WTC11 (cell line): ENCODE results near the gene CFAP299. TPM values are rescaled to one million over a fixed set of nuclear protein-coding genes. Genes with fewer than 3 reads are reported as not detected.

Experiments used
- ATAC-seq: fragments of 200-7000 bp; cut with Tn5 transposase; 2 replicates; pipeline ENCODE4 v1.10.0; 2021; ENCODE audit warnings: mild to moderate bottlenecking, moderate library complexity
- CTCF ChIA-PET: fragments of 300-600 bp; sonication (Branson Sonifier 250); formaldehyde crosslinking; loops from one replicate; lab custom pipeline; 2021; ENCODE audit warnings: antibody characterized with exemption; lab: Charles Lee
- POLR2A ChIA-PET: fragments of 350-600 bp; sonication (Branson Sonifier 250); formaldehyde crosslinking; loops from one replicate; lab custom pipeline; 2021; ENCODE audit warnings: antibody characterized with exemption; lab: Charles Lee
- DNase-seq: peaks from one replicate; pipeline ENCODE4 v3.0.0; 2021; ENCODE audit warnings: low spot score
- H3K27ac Mint-ChIP-seq: 2 replicates; pipeline ENCODE4 v1.8.0; 2021; ENCODE audit warnings: mixed read lengths
- H3K27me3 Mint-ChIP-seq: 2 replicates; pipeline ENCODE4 v1.8.0; 2021; ENCODE audit warnings: low read depth, mild to moderate bottlenecking, moderate library complexity, mixed read lengths
- H3K36me3 Mint-ChIP-seq: 2 replicates; pipeline ENCODE4 v1.8.0; 2021; ENCODE audit warnings: mixed read lengths
- H3K4me1 Mint-ChIP-seq: 2 replicates; pipeline ENCODE4 v1.8.0; 2022; ENCODE audit warnings: mixed read lengths
- H3K4me3 Mint-ChIP-seq: 2 replicates; pipeline ENCODE4 v1.8.0; 2021; ENCODE audit warnings: mild to moderate bottlenecking, moderate library complexity, mixed read lengths
- H3K9me3 Mint-ChIP-seq: 2 replicates; pipeline ENCODE4 v1.8.0; 2021; ENCODE audit warnings: mixed read lengths
- ATF1 ChIP-seq: sonication (generic); formaldehyde crosslinking; IDR thresholded peaks from 2 replicates; pipeline ENCODE4 v1.8.1; 2023; ENCODE audit warnings: mild to moderate bottlenecking, moderate library complexity, missing genetic modification reagents
- ELF4 ChIP-seq: sonication (generic); formaldehyde crosslinking; IDR thresholded peaks from 2 replicates; pipeline ENCODE4 v1.8.1; 2022; ENCODE audit warnings: low read depth, mild to moderate bottlenecking, moderate library complexity, missing genetic modification reagents
- ESRRA ChIP-seq: sonication (generic); formaldehyde crosslinking; IDR thresholded peaks from 2 replicates; pipeline ENCODE4 v1.8.1; 2022; ENCODE audit warnings: mild to moderate bottlenecking, missing genetic modification reagents, borderline replicate concordance
- HMGXB4 ChIP-seq: sonication (generic); formaldehyde crosslinking; IDR thresholded peaks from 2 replicates; pipeline ENCODE4 v1.8.1; 2023; ENCODE audit warnings: mild to moderate bottlenecking, moderate library complexity, missing genetic modification reagents
- JUN ChIP-seq: sonication (generic); formaldehyde crosslinking; IDR thresholded peaks from 2 replicates; pipeline ENCODE4 v1.8.0; 2023; ENCODE audit warnings: mild to moderate bottlenecking, missing genetic modification reagents
- MLX ChIP-seq: sonication (generic); formaldehyde crosslinking; IDR thresholded peaks from 2 replicates; pipeline ENCODE4 v1.8.1; 2023; ENCODE audit warnings: mild to moderate bottlenecking, missing genetic modification reagents, moderate library complexity
- NFATC4 ChIP-seq: fragments of 250-450 bp; sonication (Bioruptor Pico); IDR thresholded peaks from 2 replicates; pipeline ENCODE4 v1.9.0; 2021; ENCODE audit warnings: mild to moderate bottlenecking
- NR1H2 ChIP-seq: sonication (generic); formaldehyde crosslinking; IDR thresholded peaks from 2 replicates; pipeline ENCODE4 v1.9.0; 2021; ENCODE audit warnings: mild to moderate bottlenecking, moderate library complexity, missing genetic modification reagents
- NR3C1 ChIP-seq: sonication (generic); formaldehyde crosslinking; conservative IDR thresholded peaks from 2 replicates; pipeline ENCODE4 v1.8.1; 2023; ENCODE audit warnings: low read depth, mild to moderate bottlenecking, missing genetic modification reagents
- PREB ChIP-seq: sonication (generic); formaldehyde crosslinking; IDR thresholded peaks from 2 replicates; pipeline ENCODE4 v1.8.1; 2022; ENCODE audit warnings: mild to moderate bottlenecking, missing genetic modification reagents, moderate library complexity, borderline replicate concordance
- RELA ChIP-seq: sonication (generic); formaldehyde crosslinking; IDR thresholded peaks from 2 replicates; pipeline ENCODE4 v1.8.1; 2022; ENCODE audit warnings: missing genetic modification reagents, mild to moderate bottlenecking, borderline replicate concordance
- SMAD3 ChIP-seq: sonication (generic); formaldehyde crosslinking; IDR thresholded peaks from 2 replicates; pipeline ENCODE4 v1.8.0; 2022; ENCODE audit warnings: missing genetic modification reagents, mild to moderate bottlenecking, borderline replicate concordance
- USF1 ChIP-seq: sonication (generic); formaldehyde crosslinking; IDR thresholded peaks from 2 replicates; pipeline ENCODE4 v1.8.0; 2022; ENCODE audit warnings: mild to moderate bottlenecking, missing genetic modification reagents
- USF2 ChIP-seq: sonication (generic); formaldehyde crosslinking; IDR thresholded peaks from 2 replicates; pipeline ENCODE4 v1.8.1; 2023; ENCODE audit warnings: mild to moderate bottlenecking, missing genetic modification reagents, moderate library complexity
- ZNF138 ChIP-seq: sonication (generic); formaldehyde crosslinking; conservative IDR thresholded peaks from 2 replicates; pipeline ENCODE4 v1.8.1; 2022; ENCODE audit warnings: mild to moderate bottlenecking, moderate library complexity, missing genetic modification reagents
- ZNF232 ChIP-seq: sonication (generic); formaldehyde crosslinking; IDR thresholded peaks from 2 replicates; pipeline ENCODE4 v1.8.0; 2022; ENCODE audit warnings: mild to moderate bottlenecking, missing genetic modification reagents
- ZNF263 ChIP-seq: sonication (generic); formaldehyde crosslinking; IDR thresholded peaks from 2 replicates; pipeline ENCODE4 v1.8.1; 2022; ENCODE audit warnings: low read depth, mild to moderate bottlenecking, moderate library complexity, missing genetic modification reagents
- ZNF671 ChIP-seq: fragments of 250-450 bp; sonication (Bioruptor Pico); IDR thresholded peaks from 2 replicates; pipeline ENCODE4 v1.8.0; 2021; ENCODE audit warnings: mild to moderate bottlenecking
- total RNA-seq: library from RNA; stranded (reverse); gene quantifications from 3 replicates; pipeline ENCODE4 v1.2.3, GENCODE V29; 2021
- TF ChIP-seq, protein P1 (sequence below): sonication (generic); formaldehyde crosslinking; IDR thresholded peaks from 2 replicates; pipeline ENCODE4 v1.8.0; 2022; ENCODE audit warnings: missing genetic modification reagents
- TF ChIP-seq, protein P2 (sequence below): sonication (generic); formaldehyde crosslinking; conservative IDR thresholded peaks from 2 replicates; pipeline ENCODE4 v1.8.1; 2023; ENCODE audit warnings: mild to moderate bottlenecking, low read depth, missing genetic modification reagents, moderate library complexity
- TF ChIP-seq, protein P3 (sequence below): sonication (generic); formaldehyde crosslinking; IDR thresholded peaks from 2 replicates; pipeline ENCODE4 v1.8.0; 2023; ENCODE audit warnings: missing genetic modification reagents

Gene CFAP299
- total RNA-seq, 1 experiment from 2014 or later: not detected

DNA sequence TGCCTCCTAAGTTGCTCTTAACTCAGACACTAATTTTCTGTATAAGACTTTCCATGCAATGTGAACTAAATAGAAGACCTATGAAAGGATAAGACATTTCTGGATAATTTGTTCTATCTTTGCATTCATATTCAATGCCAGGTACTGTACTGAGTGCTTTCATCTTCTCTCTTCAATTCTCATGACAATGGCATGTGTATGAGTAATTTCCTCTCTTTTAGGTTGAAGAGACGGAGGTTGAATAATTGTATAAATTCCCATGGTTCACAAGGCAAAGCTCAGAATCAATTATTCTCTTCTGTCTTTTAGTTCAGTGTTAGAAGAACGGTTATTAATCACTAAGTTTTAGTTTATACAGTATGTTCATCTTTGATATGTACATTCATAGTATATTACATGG is 29.3 kb upstream of the CFAP299 start (continued):
- TF ChIP-seq USF1 (no peak), NFATC4 (no peak), ZNF138 (no peak), ESRRA (CRISPR knock-in tag) (no peak), MLX (CRISPR knock-in tag) (no peak), ELF4 (CRISPR knock-in tag) (no peak), SMAD3 (CRISPR knock-in tag) (no peak), USF2 (CRISPR knock-in tag) (no peak)

- DNase-seq (no peak), ATAC-seq (no peak)
- no peaks in the 10 kb centered on the region for H3K36me3 Mint-ChIP-seq
- peaks cover 43% of the 10 kb centered on the region for H3K4me1 Mint-ChIP-seq
- no peak overlapping the region for H3K27ac Mint-ChIP-seq
- CTCF ChIA-PET: interaction anchor here (1.6 kb wide), 1 partner anchor 28 kb away, joined by 10 read pairs; the partner anchor contains the start of gene CFAP299
- no peaks in the 10 kb centered on the region; the same call in 1 of the 2 replicates for H3K27me3 Mint-ChIP-seq
- H3K9me3 Mint-ChIP-seq: peaks cover 4% of the 10 kb centered on the region
- POLR2A ChIA-PET: no interaction called here
- TF ChIP-seq ZNF263 (CRISPR knock-in tag): no peak
- TF ChIP-seq ELF4 (CRISPR knock-in tag): no peak
- no peak for TF ChIP-seq NR3C1 (CRISPR knock-in tag)
- no peak for TF ChIP-seq ZNF232
- TF ChIP-seq, protein P1, sequence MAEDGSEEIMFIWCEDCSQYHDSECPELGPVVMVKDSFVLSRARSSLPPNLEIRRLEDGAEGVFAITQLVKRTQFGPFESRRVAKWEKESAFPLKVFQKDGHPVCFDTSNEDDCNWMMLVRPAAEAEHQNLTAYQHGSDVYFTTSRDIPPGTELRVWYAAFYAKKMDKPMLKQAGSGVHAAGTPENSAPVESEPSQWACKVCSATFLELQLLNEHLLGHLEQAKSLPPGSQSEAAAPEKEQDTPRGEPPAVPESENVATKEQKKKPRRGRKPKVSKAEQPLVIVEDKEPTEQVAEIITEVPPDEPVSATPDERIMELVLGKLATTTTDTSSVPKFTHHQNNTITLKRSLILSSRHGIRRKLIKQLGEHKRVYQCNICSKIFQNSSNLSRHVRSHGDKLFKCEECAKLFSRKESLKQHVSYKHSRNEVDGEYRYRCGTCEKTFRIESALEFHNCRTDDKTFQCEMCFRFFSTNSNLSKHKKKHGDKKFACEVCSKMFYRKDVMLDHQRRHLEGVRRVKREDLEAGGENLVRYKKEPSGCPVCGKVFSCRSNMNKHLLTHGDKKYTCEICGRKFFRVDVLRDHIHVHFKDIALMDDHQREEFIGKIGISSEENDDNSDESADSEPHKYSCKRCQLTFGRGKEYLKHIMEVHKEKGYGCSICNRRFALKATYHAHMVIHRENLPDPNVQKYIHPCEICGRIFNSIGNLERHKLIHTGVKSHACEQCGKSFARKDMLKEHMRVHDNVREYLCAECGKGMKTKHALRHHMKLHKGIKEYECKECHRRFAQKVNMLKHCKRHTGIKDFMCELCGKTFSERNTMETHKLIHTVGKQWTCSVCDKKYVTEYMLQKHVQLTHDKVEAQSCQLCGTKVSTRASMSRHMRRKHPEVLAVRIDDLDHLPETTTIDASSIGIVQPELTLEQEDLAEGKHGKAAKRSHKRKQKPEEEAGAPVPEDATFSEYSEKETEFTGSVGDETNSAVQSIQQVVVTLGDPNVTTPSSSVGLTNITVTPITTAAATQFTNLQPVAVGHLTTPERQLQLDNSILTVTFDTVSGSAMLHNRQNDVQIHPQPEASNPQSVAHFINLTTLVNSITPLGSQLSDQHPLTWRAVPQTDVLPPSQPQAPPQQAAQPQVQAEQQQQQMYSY (CRISPR knock-in tag): no peak
- no peak for TF ChIP-seq NFATC4
- TF ChIP-seq, protein P2, sequence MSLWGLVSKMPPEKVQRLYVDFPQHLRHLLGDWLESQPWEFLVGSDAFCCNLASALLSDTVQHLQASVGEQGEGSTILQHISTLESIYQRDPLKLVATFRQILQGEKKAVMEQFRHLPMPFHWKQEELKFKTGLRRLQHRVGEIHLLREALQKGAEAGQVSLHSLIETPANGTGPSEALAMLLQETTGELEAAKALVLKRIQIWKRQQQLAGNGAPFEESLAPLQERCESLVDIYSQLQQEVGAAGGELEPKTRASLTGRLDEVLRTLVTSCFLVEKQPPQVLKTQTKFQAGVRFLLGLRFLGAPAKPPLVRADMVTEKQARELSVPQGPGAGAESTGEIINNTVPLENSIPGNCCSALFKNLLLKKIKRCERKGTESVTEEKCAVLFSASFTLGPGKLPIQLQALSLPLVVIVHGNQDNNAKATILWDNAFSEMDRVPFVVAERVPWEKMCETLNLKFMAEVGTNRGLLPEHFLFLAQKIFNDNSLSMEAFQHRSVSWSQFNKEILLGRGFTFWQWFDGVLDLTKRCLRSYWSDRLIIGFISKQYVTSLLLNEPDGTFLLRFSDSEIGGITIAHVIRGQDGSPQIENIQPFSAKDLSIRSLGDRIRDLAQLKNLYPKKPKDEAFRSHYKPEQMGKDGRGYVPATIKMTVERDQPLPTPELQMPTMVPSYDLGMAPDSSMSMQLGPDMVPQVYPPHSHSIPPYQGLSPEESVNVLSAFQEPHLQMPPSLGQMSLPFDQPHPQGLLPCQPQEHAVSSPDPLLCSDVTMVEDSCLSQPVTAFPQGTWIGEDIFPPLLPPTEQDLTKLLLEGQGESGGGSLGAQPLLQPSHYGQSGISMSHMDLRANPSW (CRISPR knock-in tag): no peak
- TF ChIP-seq ZNF671 (CRISPR knock-in tag): no peak
- TF ChIP-seq, protein P3, sequence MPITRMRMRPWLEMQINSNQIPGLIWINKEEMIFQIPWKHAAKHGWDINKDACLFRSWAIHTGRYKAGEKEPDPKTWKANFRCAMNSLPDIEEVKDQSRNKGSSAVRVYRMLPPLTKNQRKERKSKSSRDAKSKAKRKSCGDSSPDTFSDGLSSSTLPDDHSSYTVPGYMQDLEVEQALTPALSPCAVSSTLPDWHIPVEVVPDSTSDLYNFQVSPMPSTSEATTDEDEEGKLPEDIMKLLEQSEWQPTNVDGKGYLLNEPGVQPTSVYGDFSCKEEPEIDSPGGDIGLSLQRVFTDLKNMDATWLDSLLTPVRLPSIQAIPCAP: no peak
- TF ChIP-seq RELA (CRISPR knock-in tag): no peak
- no peak for TF ChIP-seq NR1H2 (CRISPR knock-in tag)
- TF ChIP-seq HMGXB4 (CRISPR knock-in tag): no peak
- TF ChIP-seq JUN (CRISPR knock-in tag): no peak
- no peak for TF ChIP-seq PREB (CRISPR knock-in tag)
- no peak for TF ChIP-seq ATF1 (CRISPR knock-in tag)
- H3K4me3 Mint-ChIP-seq: no peak overlapping the region
These were observed 28.3 kb upstream of the CFAP299 start for GRCh38 chr4:80307183-80307735.
